Dendritic cell treated with granulocyte-macrophage colony-stimulating factor and Interleukin-4, amounts not matched to agents 40 ng/mL and 50 ng/mL, for 4 days (primary cell): ENCODE data around the gene OLFML1.

Source experiments
- H3K27ac Mint-ChIP-seq: one replicate; pipeline ENCODE4 v1.8.0; 2022; ENCODE audit warnings: mild to moderate bottlenecking, mixed read lengths
- H3K27me3 Mint-ChIP-seq: one replicate; pipeline ENCODE4 v1.8.0; 2022; ENCODE audit warnings: mild to moderate bottlenecking, mixed read lengths
- H3K36me3 Mint-ChIP-seq: one replicate; pipeline ENCODE4 v1.8.0; 2022; ENCODE audit warnings: low read depth, mixed read lengths
- H3K4me1 Mint-ChIP-seq: one replicate; pipeline ENCODE4 v1.8.0; 2022; ENCODE audit warnings: low read depth, mixed read lengths
- H3K4me3 Mint-ChIP-seq: one replicate; pipeline ENCODE4 v1.8.0; 2022; ENCODE audit warnings: mild to moderate bottlenecking, moderate library complexity, mixed read lengths
- H3K9me3 Mint-ChIP-seq: one replicate; pipeline ENCODE4 v1.8.0; 2022; ENCODE audit warnings: mixed read lengths
- intact Hi-C: fragments of 100-400 bp; cut with micrococcal nuclease; formaldehyde crosslinking; loops from one replicate; pipeline ENCODE4 v1.15.0; 2022

OLFML1 gene

DNA sequence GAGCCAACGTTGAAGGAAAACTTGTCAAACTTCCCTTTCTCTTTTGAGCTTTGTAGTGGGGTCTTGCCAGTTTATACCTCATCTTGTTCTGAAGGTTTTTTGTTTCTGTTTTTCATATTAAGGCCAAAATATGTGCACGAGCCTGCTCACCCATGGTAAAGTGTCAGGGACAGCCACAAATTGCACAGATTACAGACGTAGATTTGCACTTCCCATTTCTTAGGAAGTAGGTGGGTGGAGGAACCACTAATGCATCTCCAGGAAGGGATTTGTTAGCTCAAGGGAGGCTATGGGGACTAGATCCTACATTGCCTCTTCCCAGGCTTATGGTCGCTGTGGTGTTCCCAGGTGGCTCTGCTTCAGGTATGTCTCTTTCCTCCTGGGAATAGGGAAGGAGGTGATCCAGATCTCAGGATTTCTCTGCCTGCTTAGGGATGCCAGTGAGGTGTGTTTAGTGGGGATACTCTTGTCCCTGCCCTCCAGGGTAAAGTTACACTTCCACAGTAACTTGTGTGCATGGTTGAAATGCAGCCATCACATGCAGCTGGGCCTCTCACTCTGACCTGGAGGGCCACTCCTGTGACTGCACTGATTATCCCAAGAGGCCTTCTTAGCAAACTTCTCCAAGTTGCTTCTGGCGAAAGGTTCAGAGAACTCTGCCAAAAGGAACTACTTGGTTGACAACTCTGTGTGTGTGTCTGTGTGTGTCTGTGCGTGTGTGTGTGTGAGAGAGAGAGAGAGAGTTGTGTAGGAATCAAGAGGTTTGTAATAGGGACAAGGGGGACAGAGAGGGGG lies 38.3 kb downstream of the OLFML1 start:
- no peaks in the 10 kb centered on the region for H3K9me3 Mint-ChIP-seq
- no peaks in the 10 kb centered on the region for H3K27me3 Mint-ChIP-seq
- no peak overlapping the region for H3K27ac Mint-ChIP-seq
- H3K36me3 Mint-ChIP-seq, result peaks cover 25% of the 10 kb centered on the region
- no peaks in the 10 kb centered on the region for H3K4me1 Mint-ChIP-seq
- H3K4me3 Mint-ChIP-seq, result peak overlapping the region; percentile 73
- intact Hi-C loops, result loop anchor here (1.0 kb wide), 1 partner anchor 10 kb away; the partner anchor contains the start of gene PPFIBP2

DNA sequence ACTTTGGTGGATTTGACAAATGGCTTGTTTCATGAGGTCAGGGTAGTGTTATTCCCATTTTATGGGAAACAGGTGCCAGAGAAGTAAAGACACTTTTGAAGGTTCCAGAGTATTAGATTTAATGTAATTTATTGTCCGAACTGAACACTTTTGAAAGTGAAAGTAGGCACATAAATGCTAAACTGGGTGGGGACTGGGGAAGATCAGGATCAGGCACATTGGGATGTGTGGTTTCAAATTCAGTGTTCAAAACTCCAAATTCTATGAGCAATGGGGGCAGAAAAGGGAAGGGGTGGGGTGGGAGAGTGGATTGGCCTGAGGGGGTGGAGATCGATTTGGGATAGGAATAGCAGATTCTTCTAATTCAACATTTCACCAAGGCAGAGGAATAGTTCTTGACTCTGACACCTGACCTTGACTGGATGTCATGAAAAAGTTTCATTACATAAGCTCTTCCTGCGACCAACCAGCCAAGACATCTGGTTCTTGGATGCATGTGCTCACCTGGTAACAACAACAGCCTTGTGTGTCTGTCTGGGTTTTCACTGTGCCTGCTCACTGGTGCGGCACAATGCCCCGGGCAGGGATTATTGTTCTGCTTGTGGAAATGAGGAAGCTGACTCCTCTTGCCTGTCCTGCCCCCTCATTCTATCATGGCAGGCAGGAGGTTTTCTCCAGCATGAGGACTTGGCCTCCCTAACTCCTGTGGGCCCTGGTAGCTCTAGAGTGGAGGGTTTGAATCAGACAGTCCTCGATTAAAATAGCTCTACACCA lies 39.3 kb downstream of the OLFML1 start:
- H3K27ac Mint-ChIP-seq, result no peak overlapping the region
- peak overlapping the region; percentile 73 for H3K4me3 Mint-ChIP-seq
- intact Hi-C loops, result no loop called here
- H3K27me3 Mint-ChIP-seq, result no peaks in the 10 kb centered on the region
- no peaks in the 10 kb centered on the region for H3K4me1 Mint-ChIP-seq
- H3K36me3 Mint-ChIP-seq, result peaks cover 26% of the 10 kb centered on the region
- H3K9me3 Mint-ChIP-seq, result no peaks in the 10 kb centered on the region

DNA sequence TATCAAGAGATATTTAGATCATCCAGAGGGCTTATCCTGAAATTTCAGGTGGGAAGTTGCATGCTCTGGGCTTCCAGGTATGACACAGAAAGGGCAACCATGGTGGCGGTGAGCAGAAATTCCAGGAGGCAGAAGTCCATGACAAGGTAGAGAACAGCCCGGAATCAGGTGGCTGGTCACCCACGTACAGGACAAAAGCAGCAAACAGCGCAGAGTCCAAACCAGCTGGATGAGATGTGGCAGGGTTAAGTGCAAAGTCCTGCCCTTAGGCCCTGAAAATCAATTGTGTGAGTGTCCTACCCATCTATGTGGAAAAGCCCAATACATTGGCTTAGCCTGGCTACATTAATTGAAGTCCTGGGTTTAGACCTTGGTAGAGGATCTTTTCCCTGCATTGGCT lies 40.1 kb downstream of the OLFML1 start:
- Mint-ChIP-seq H3K9me3 (no peaks in the 10 kb centered on the region), H3K36me3 (peaks cover 31% of the 10 kb centered on the region), H3K27ac (no peak overlapping the region), H3K4me3 (peak overlapping the region; percentile 73), H3K27me3 (no peaks in the 10 kb centered on the region), H3K4me1 (no peaks in the 10 kb centered on the region)
- intact Hi-C loops, result no loop called here

DNA sequence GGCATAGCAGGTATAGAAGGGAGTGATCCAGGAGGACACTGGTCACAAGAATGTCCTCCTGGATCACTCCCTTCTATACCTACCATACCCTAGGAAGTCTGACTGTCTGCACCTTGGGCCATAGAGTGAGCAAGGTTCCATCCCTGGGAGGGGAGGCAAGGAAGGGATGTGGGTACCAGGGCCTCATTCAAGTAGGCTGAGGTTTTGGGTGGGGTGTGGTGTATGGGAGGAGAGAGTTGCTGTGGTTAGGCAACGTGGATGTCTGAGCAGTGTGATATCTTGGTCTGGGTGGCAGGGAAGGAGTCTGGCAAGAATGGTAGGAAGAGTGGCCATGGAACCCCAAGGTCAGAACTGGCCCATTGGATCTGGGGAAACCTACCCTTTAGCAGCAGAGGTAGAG lies 41.7 kb downstream of the OLFML1 start:
- Mint-ChIP-seq H3K9me3 (no peaks in the 10 kb centered on the region), H3K36me3 (peaks cover 47% of the 10 kb centered on the region), H3K27ac (no peak overlapping the region), H3K27me3 (no peaks in the 10 kb centered on the region), H3K4me3 (peak overlapping the region; percentile 20), H3K4me1 (no peaks in the 10 kb centered on the region)
- intact Hi-C loops, result no loop called here

DNA sequence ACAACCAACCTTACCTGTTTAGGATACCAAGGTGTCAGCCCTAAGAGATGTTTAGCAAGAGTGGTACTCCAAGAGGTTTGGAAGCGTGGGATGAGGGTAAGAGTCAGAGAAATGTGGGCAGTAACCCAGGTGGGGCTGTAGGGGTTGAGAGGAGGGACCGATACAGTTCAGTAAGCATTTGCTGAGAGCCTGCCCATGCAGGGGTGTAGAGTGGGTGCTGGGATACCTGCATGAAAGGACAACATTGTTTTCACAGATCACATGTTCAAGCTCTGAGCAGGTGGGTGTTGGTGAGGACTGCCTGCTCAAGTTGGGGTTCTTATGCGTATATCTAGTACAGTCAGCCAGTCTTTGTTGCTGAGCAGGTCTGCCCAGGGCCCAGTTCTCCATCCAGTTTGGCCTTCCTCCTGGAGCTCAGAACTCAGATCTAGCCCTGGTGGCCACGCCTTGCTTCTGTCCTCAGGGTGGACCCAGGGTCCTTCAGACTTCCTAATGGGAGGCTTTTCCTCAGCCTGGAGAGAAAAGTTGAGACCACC lies 43.3 kb downstream of the OLFML1 start:
- H3K36me3 Mint-ChIP-seq, result peaks cover 63% of the 10 kb centered on the region
- H3K27me3 Mint-ChIP-seq, result no peaks in the 10 kb centered on the region

DNA sequence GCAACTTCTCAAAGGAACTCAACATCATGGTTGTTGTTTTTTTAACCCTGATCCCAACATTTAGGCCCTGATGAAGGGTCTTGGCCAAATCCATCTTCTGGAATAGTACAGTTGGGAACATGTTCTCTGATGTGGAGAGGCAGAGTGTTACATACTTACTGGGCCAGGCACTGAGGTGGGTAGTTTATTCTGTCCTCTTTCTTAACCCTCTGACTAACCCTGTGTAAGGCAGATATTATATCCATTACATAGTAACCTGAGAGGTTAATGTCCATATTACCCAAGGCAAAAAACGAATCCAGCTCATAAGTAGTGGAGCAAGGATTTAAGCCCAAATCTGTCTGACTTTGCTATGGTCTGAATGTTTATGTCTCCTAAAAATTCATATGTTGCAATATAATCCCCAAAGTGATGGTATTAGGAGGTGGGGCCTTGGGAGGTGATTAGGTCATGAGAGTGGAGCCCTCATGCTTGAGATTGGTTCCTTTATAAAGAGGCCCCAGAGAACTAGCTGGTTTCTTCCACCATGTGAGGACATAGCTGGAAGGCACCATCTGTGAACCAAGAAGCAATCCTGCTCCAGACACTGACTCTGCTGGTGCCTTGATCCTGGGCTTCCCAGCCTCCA lies 44.8 kb downstream of the OLFML1 start:
- Mint-ChIP-seq H3K4me3 (no peak overlapping the region), H3K4me1 (peaks cover 19% of the 10 kb centered on the region), H3K36me3 (peaks cover 77% of the 10 kb centered on the region), H3K9me3 (no peaks in the 10 kb centered on the region), H3K27me3 (no peaks in the 10 kb centered on the region), H3K27ac (peak overlapping the region; percentile 81)
- intact Hi-C loops, result no loop called here

More for the DNA sequence above, 43.3 kb downstream of the OLFML1 start:
- Mint-ChIP-seq H3K4me3 (no peak overlapping the region), H3K4me1 (peaks cover 4% of the 10 kb centered on the region), H3K27ac (no peak overlapping the region), H3K9me3 (no peaks in the 10 kb centered on the region)
- intact Hi-C loops, result no loop called here

DNA sequence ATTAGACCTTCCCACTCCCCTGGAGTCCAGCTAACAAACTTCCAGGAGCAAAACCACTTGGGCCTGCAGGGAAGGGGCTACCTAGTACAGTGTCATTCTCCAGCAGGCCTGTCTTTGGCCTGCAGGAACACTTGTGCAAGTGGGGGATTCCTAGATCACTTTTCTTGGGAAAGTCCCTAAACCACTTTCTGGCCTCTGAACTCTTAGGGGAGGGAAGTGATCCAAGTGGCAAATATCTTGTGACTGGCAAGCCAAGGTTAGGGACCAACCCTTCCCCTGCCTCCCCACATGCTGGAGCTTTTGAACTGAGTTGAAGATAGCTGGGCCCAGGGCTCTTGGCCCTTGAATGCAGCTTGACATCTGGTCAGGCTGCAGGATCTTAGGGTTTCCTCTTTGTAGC lies 45.7 kb downstream of the OLFML1 start:
- Mint-ChIP-seq H3K27ac (peak overlapping the region; percentile 81), H3K4me3 (peak overlapping the region; percentile 10), H3K36me3 (peaks cover 81% of the 10 kb centered on the region), H3K27me3 (no peaks in the 10 kb centered on the region), H3K9me3 (no peaks in the 10 kb centered on the region), H3K4me1 (peaks cover 28% of the 10 kb centered on the region)
- intact Hi-C loops, result no loop called here

DNA sequence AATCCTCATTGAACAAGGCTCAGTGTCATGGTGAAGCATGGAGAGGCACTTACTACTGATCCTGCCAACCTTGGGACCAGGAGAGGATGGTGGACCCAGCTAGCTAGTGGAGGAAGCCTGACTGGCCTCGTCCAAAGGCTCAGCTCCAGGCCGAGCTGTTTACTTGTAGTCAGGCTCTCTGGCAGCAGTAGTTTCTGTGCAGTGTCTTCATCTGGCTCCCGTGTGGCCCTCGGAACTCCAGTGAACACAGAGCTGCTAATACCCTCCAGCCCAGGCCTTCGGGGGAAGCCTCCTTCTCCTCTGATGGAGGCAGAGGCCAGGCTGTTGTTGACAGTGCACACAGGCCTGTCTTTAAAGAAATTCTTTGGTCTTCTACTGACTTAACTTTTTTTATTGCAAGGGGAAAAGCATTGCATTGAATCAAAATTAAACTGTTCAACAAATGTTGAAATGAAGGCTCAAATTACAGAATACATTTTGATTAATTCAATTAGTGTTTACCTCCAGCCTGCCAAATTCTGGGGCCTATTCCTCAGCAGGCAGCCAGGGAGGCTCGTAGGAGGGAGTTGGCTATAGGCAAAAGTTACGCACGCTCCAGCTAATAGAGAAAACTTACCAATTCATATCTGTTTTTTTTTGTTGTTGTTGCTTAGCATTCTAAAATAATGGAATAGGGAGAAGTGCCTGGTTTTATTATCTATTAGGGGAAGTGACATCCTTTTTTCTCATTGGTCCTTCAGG lies 47.3 kb downstream of the OLFML1 start:
- H3K36me3 Mint-ChIP-seq, result peaks cover 89% of the 10 kb centered on the region
- H3K4me1 Mint-ChIP-seq, result peaks cover 41% of the 10 kb centered on the region
- intact Hi-C loops, result no loop called here
- no peak overlapping the region for H3K4me3 Mint-ChIP-seq
- H3K27me3 Mint-ChIP-seq, result no peaks in the 10 kb centered on the region
- peak overlapping the region; percentile 35 for H3K27ac Mint-ChIP-seq
- no peaks in the 10 kb centered on the region for H3K9me3 Mint-ChIP-seq

DNA sequence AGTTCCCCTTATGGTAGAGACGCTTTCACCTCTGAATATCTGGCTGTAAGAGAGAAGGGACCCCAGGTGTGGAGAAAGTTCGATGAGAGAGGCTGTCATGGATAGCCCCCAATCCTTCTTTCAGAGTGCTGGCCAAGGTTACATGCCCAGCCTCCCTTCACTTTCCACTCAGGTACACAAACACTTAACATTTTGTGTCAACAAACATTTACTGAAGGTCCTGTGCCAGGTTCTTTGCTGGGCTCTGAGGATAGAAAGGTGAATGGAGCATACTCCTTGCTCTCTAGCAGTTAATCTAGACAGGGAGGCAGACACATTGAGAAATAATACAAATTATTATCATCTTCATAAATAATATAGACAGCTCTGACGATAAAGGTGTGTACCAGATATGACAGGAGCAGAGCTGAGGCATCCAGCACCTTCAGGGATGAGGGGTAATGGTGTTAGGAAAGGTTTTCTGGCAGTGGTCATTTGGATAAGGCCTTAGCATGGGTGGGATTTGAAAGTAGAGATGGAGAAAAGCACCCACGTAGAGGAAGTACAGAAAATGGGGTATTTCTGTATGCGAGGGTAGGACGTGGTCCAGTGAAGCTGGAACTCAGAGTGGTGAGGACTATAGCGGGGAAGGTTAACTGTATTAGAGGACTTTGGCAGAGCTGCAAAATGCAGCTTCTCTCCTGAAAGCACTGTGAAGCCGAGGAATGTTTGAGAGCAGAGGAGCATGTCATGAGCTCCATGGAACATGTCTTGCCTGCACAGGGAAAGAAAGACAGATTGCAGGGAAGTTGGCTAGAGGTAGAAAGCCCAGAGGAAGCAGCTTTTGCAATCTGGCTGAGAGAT lies 48.1 kb downstream of the OLFML1 start:
- no peaks in the 10 kb centered on the region for H3K27me3 Mint-ChIP-seq
- intact Hi-C loops, result no loop called here
- peaks cover 97% of the 10 kb centered on the region for H3K36me3 Mint-ChIP-seq
- H3K9me3 Mint-ChIP-seq, result no peaks in the 10 kb centered on the region
- peaks cover 49% of the 10 kb centered on the region for H3K4me1 Mint-ChIP-seq
- H3K27ac Mint-ChIP-seq, result no peak overlapping the region
- no peak overlapping the region for H3K4me3 Mint-ChIP-seq

DNA sequence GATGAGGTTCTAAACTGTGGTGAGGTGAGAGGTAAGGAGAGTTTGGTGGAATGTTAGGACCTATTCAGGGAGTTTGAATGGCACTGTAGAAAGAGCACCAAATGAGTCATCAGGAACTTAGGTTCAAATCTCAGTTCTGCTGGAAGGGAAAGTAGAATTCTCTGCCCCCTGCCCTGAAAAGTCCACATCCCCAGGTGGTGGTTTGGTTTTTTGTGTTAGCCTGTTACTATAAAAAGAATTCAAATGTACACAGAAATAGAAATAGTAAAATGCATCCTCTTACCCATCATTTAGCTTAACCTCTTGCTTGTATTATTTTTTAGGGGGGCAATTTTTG lies 48.7 kb downstream of the OLFML1 start:
- intact Hi-C loops, result no loop called here
- no peaks in the 10 kb centered on the region for H3K9me3 Mint-ChIP-seq
- H3K4me1 Mint-ChIP-seq, result peaks cover 54% of the 10 kb centered on the region
- H3K27me3 Mint-ChIP-seq, result no peaks in the 10 kb centered on the region
- no peak overlapping the region for H3K4me3 Mint-ChIP-seq
- peaks cover 97% of the 10 kb centered on the region for H3K36me3 Mint-ChIP-seq
- no peak overlapping the region for H3K27ac Mint-ChIP-seq

DNA sequence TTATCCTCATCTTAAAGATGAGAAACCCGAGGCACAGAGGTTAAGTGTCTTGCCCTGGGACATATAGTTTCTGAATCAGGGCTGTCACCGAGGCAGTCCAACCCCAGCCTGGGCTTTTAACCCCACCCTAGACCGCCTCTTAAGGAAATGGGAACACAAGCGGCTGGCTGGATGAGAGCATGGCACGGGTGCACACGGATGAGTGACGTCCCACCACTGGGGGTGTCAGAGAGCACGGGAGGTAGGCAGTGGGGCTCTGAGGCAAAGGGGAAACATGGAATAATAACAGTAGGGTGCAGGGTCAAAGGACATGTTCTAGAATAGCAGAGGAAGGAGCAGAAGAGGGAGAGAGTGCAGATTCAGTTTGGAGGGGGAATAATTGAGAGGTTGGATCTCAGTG lies 50.8 kb downstream of the OLFML1 start:
- H3K4me3 Mint-ChIP-seq, result no peak overlapping the region
- peak overlapping the region; percentile 17 for H3K27ac Mint-ChIP-seq
- peaks cover 1% of the 10 kb centered on the region for H3K27me3 Mint-ChIP-seq
- no peaks in the 10 kb centered on the region for H3K9me3 Mint-ChIP-seq
- H3K4me1 Mint-ChIP-seq, result peaks cover 74% of the 10 kb centered on the region
- intact Hi-C loops, result no loop called here
- H3K36me3 Mint-ChIP-seq, result peaks cover 100% of the 10 kb centered on the region

DNA sequence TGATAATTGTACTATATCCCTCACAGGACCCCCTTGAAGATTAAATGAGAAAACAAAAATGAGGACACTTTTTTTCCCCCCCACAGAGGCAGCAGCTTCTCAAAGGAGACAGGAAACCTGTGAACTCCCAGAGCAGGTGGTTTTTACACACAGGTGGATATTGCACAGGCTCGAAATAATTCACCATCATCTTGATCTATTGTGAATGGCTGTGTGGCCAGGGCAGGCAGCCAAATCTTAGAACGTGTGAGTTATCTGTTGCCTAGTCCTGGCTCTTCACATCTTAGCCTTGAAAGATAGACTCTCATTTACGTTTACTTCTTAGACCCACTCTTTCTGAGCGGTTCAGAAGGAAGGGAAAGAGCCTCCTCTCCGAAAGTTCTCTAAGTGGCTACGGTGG lies 52.0 kb downstream of the OLFML1 start:
- peaks cover 84% of the 10 kb centered on the region for H3K4me1 Mint-ChIP-seq
- no peaks in the 10 kb centered on the region for H3K9me3 Mint-ChIP-seq

DNA sequence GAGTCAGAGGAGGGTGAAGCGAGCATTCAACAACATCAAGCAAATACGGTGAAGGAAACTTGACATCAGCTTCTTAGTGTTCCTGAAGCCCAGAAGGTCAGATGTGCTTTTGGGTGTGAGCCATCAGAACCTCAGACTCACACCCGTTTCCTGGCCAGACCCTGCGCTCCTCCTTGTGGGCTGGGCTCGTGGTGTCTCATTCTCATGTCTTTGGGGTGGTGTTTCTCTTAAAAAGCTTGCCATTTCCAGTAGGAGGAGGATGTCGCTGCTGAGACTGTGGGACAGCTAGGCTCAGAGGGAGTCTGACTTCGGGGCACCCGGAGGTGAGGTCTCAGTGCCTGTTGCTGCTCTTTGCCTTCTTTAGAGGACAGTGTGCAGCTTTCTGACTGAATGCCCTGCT lies 52.7 kb downstream of the OLFML1 start:
- Mint-ChIP-seq H3K4me1 (peaks cover 89% of the 10 kb centered on the region), H3K9me3 (no peaks in the 10 kb centered on the region), H3K27me3 (peaks cover 1% of the 10 kb centered on the region), H3K4me3 (no peak overlapping the region), H3K27ac (peak overlapping the region; percentile 13), H3K36me3 (peaks cover 96% of the 10 kb centered on the region)
- intact Hi-C loops, result no loop called here

More for the DNA sequence above, 52.0 kb downstream of the OLFML1 start:
- H3K36me3 Mint-ChIP-seq, result peaks cover 98% of the 10 kb centered on the region
- peaks cover 1% of the 10 kb centered on the region for H3K27me3 Mint-ChIP-seq
- H3K27ac Mint-ChIP-seq, result no peak overlapping the region
- intact Hi-C loops, result no loop called here
- H3K4me3 Mint-ChIP-seq, result no peak overlapping the region
